ENCODE measurements around the gene KANK4. TPM values are rescaled to one million over a fixed set of nuclear protein-coding genes. Genes with fewer than 3 reads are reported as not detected.

KANK4 gene
- total and polyA plus RNA-seq, 9 donors = 0.05 to 0.83 (median 0.19) TPM; not detected in 1

DNA sequence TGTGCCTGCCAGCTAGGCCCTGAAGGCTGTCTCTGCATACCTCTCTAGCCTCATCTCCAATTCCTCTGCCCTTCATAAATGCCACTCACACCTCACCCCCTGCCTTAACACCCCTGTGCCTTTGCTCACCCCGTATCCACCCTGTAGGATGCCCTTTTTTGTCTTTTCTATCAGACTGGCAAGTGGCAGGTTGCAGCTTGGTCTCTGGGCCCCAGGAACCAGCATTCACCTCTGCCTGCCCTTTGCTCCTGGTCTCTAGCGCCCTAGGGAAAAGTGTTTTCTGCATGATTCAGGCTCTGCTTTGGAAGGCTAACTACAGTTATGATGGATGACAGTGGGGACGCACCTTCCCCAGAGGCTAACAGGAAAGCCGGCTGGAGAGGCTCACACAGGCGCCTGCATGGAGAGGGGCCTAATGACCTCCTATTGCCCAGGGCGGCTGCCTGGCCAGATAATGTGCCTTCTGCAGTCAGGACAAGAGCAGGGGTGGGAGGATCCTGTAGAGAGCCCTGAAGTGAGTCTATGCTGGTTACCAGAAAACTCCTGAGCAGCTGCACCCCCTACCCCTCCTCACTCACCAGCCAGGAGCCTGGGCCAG lies 11.2 kb downstream of the KANK4 start:
- no peaks in the 10 kb centered on the region for H3K4me1 ChIP-seq (ENCODE audit: insufficient read depth)
- intact Hi-C loops (cut with DNase I) = no loop called here
- TF ChIP-seq POLR2A (IDR thresholded peaks at IDR 0.05) = no peak
- no peak for TF ChIP-seq EP300 (IDR thresholded peaks at IDR 0.05)
- TF ChIP-seq, protein P1, sequence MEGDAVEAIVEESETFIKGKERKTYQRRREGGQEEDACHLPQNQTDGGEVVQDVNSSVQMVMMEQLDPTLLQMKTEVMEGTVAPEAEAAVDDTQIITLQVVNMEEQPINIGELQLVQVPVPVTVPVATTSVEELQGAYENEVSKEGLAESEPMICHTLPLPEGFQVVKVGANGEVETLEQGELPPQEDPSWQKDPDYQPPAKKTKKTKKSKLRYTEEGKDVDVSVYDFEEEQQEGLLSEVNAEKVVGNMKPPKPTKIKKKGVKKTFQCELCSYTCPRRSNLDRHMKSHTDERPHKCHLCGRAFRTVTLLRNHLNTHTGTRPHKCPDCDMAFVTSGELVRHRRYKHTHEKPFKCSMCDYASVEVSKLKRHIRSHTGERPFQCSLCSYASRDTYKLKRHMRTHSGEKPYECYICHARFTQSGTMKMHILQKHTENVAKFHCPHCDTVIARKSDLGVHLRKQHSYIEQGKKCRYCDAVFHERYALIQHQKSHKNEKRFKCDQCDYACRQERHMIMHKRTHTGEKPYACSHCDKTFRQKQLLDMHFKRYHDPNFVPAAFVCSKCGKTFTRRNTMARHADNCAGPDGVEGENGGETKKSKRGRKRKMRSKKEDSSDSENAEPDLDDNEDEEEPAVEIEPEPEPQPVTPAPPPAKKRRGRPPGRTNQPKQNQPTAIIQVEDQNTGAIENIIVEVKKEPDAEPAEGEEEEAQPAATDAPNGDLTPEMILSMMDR (IDR thresholded peaks at IDR 0.05) = no peak
- no peaks in the 10 kb centered on the region for H3K9me3 ChIP-seq
- no peak for DNase-seq
- H3K4me3 ChIP-seq = no peak overlapping the region
- WGBS, 3 donors = 80 to 90% (median 85%) methylated on average over 6 of the region's 6 CpGs
- no peak overlapping the region for H3K27ac ChIP-seq
- H3K36me3 ChIP-seq = no peaks in the 10 kb centered on the region
- no peaks in the 10 kb centered on the region for H3K27me3 ChIP-seq

DNA sequence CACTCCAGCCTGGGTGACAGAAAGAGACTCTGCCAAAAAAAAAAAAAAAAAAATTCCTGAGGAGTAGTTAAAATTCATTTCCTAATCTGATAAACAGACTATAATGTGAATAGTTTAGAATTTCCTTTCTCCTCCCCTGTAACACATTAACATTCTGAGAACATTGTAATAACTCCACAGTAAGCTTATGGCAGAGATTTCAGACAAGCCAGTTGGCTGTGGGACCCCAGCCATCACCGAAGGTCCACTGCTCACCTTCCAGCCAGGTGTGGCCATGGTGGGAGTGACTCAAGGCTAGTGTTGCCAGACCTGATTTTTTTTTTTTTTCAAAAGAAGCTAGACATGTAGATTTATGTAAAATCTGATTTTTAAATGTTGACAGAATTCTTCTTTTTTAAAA lies 11.8 kb downstream of the KANK4 start:
- Histone ChIP-seq H3K27me3 (no peaks in the 10 kb centered on the region), H3K4me1 (ENCODE audit: insufficient read depth) (no peaks in the 10 kb centered on the region), H3K4me3 (no peak overlapping the region), H3K9me3 (no peaks in the 10 kb centered on the region), H3K27ac (no peak overlapping the region), H3K36me3 (no peaks in the 10 kb centered on the region)
- 49 to 76% (median 76%) methylated on average over 1 of the region's 1 CpG for WGBS, 3 donors
- TF ChIP-seq POLR2A (IDR thresholded peaks at IDR 0.05) (no peak), EP300 (IDR thresholded peaks at IDR 0.05) (no peak)
- TF ChIP-seq, protein P1 (IDR thresholded peaks at IDR 0.05) = no peak
- intact Hi-C loops (cut with DNase I) = no loop called here
- DNase-seq = no peak

DNA sequence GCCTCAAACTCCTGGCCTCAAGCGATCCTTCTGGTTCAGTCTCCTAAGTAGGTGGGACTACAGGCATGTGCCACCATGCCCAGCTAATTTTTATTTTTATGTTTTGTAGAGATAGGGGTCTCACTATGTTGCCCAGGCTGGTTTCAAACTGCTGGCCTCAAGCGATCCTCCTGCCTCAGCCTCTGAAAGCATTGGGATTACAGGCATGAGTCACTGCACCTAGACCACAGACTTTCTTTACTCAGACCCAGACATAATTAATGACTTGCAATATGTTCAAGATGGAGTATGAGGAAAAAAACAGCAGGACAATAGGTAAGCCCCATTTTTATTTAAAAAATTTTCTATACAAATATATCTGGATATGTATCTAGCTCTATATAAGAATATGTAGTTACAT lies 13.2 kb downstream of the KANK4 start:
- Histone ChIP-seq H3K36me3 (no peaks in the 10 kb centered on the region), H3K27ac (no peak overlapping the region), H3K4me3 (no peak overlapping the region), H3K4me1 (ENCODE audit: insufficient read depth) (no peaks in the 10 kb centered on the region), H3K27me3 (no peaks in the 10 kb centered on the region), H3K9me3 (no peaks in the 10 kb centered on the region)
- DNase-seq = no peak
- intact Hi-C loops (cut with DNase I) = no loop called here
- TF ChIP-seq, protein P1 (IDR thresholded peaks at IDR 0.05) = no peak
- TF ChIP-seq POLR2A (IDR thresholded peaks at IDR 0.05) = no peak
- TF ChIP-seq EP300 (IDR thresholded peaks at IDR 0.05) = no peak
- WGBS, 3 donors = 90 to 97% (median 96%) methylated on average over 2 of the region's 2 CpGs

DNA sequence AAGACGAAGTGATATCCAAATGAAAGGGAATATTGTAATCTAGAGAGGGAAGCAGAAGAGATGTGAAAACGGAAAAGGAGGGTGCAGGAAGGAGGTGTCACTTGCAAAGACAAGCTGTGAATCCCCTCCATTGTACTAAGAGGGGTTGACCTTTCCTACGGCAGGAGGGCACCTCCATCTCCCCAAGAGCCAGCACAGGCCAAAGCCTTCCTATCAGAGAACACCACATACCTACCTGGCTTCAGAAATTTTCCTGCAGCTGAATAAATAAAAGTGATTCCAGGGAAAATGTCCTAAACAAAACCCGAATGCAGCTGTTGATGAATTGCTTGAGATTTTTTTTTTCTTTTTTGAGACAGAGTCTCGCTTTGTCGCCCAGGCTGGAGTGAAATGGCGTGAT lies 14.3 kb downstream of the KANK4 start:
- 70 to 78% (median 73%) methylated on average over 7 of the region's 7 CpGs for WGBS, 3 donors
- no peaks in the 10 kb centered on the region for H3K9me3 ChIP-seq
- H3K4me3 ChIP-seq = no peak overlapping the region
- H3K27ac ChIP-seq = no peak overlapping the region
- DNase-seq = no peak
- H3K27me3 ChIP-seq = no peaks in the 10 kb centered on the region
- H3K36me3 ChIP-seq = no peaks in the 10 kb centered on the region
- intact Hi-C loops (cut with DNase I) = no loop called here
- TF ChIP-seq EP300 (IDR thresholded peaks at IDR 0.05) (no peak), POLR2A (IDR thresholded peaks at IDR 0.05) (no peak)
- TF ChIP-seq, protein P1 (IDR thresholded peaks at IDR 0.05) = no peak
- H3K4me1 ChIP-seq (ENCODE audit: insufficient read depth) = no peaks in the 10 kb centered on the region
